ENCODE measurements around the gene KCNH4. TPM values are rescaled to one million over a fixed set of nuclear protein-coding genes. Genes with fewer than 3 reads are reported as not detected.

The KCNH4 gene
- total and polyA plus RNA-seq, 2 experiments from 2014 or later, result 0.17 to 0.23 TPM

GRCh38 chr17:42110301-42111264, 70.4 kb downstream of the KCNH4 start:
- no peaks in the 10 kb centered on the region for H4K20me1 ChIP-seq (ENCODE audit: insufficient read depth, poor library complexity, severe bottlenecking)

GRCh38 chr17:42109086-42109485, 71.9 kb downstream of the KCNH4 start:
- Histone ChIP-seq H3K9me3 (ENCODE audit: low read depth) (no peaks in the 10 kb centered on the region), H3K4me3 (no peak overlapping the region), H3K79me2 (no peaks in the 10 kb centered on the region), H2AFZ (no peak overlapping the region), H3K9me2 (replicated peaks; ENCODE audit: insufficient read depth) (no peaks in the 10 kb centered on the region), H3K27me3 (no peaks in the 10 kb centered on the region), H4K20me1 (ENCODE audit: insufficient read depth, poor library complexity, severe bottlenecking) (no peaks in the 10 kb centered on the region), H3K36me3 (replicated peaks; ENCODE audit: insufficient read depth, low read depth) (no peaks in the 10 kb centered on the region), H3K4me2 (no peak overlapping the region), H3K4me1 (ENCODE audit: insufficient read depth) (no peaks in the 10 kb centered on the region), H3K27ac (no peak overlapping the region)
- WGBS (ENCODE audit: low lambda C conversion rate, missing lambda C conversion rate), result 93% methylated on average over 9 of the region's 9 CpGs
- TF ChIP-seq CTCF (IDR thresholded peaks at IDR 0.05; ENCODE audit: poor library complexity) (no peak), EZH2phosphoT487 (IDR thresholded peaks at IDR 0.05; ENCODE audit: low read depth, severe bottlenecking, unreplicated experiment) (no peak), EZH2 (IDR thresholded peaks at IDR 0.05; ENCODE audit: borderline replicate concordance) (no peak)
- no peak for DNase-seq (ENCODE audit: low spot score)

More at GRCh38 chr17:42110301-42111264, 70.4 kb downstream of the KCNH4 start:
- Histone ChIP-seq H3K79me2 (no peaks in the 10 kb centered on the region), H3K9me2 (replicated peaks; ENCODE audit: insufficient read depth) (no peaks in the 10 kb centered on the region), H3K4me3 (no peak overlapping the region), H3K27ac (no peak overlapping the region), H3K9me3 (ENCODE audit: low read depth) (no peaks in the 10 kb centered on the region), H2AFZ (no peak overlapping the region), H3K4me1 (ENCODE audit: insufficient read depth) (no peaks in the 10 kb centered on the region), H3K4me2 (no peak overlapping the region), H3K27me3 (no peaks in the 10 kb centered on the region), H3K36me3 (replicated peaks; ENCODE audit: insufficient read depth, low read depth) (no peaks in the 10 kb centered on the region)
- TF ChIP-seq EZH2 (IDR thresholded peaks at IDR 0.05; ENCODE audit: borderline replicate concordance), result no peak
- 91% methylated on average over 18 of the region's 18 CpGs for WGBS (ENCODE audit: low lambda C conversion rate, missing lambda C conversion rate)
- no peak for DNase-seq (ENCODE audit: low spot score)

- peak; percentile 93 for DNase-seq (ENCODE audit: low spot score)
- no peak overlapping the region for H3K27ac ChIP-seq
- H4K20me1 ChIP-seq (ENCODE audit: insufficient read depth, poor library complexity, severe bottlenecking), result no peaks in the 10 kb centered on the region
- no peaks in the 10 kb centered on the region for H3K27me3 ChIP-seq
- no peaks in the 10 kb centered on the region for H3K36me3 ChIP-seq (replicated peaks; ENCODE audit: insufficient read depth, low read depth)
- no peaks in the 10 kb centered on the region for H3K79me2 ChIP-seq
- H2AFZ ChIP-seq, result no peak overlapping the region
- H3K4me1 ChIP-seq (ENCODE audit: insufficient read depth), result no peaks in the 10 kb centered on the region
- H3K4me2 ChIP-seq, result peak overlapping the region; percentile 80
- TF ChIP-seq CTCF (IDR thresholded peaks at IDR 0.05; ENCODE audit: poor library complexity) (no peak), EZH2phosphoT487 (IDR thresholded peaks at IDR 0.05; ENCODE audit: low read depth, severe bottlenecking, unreplicated experiment) (no peak), EZH2 (IDR thresholded peaks at IDR 0.05; ENCODE audit: borderline replicate concordance) (no peak)
- H3K9me2 ChIP-seq (replicated peaks; ENCODE audit: insufficient read depth), result no peaks in the 10 kb centered on the region
- no peaks in the 10 kb centered on the region for H3K9me3 ChIP-seq (ENCODE audit: low read depth)
- no peak overlapping the region for H3K4me3 ChIP-seq
- WGBS (ENCODE audit: low lambda C conversion rate, missing lambda C conversion rate), result 38% methylated on average over 44 of the region's 51 CpGs
These were observed 73.1 kb downstream of the KCNH4 start for GRCh38 chr17:42107597-42108576.
